HepG2 (cell line): ENCODE results near the gene RNF114. TPM values are rescaled to one million over a fixed set of nuclear protein-coding genes. Genes with fewer than 3 reads are reported as not detected.

Experiments used
- AHR ChIP-seq: IDR thresholded peaks from 2 replicates; pipeline ENCODE4 v1.6.1; 2018; ENCODE audit warnings: missing genetic modification reagents, missing compliant biosample characterization
- BHLHE40 ChIP-seq: IDR thresholded peaks from 2 replicates; pipeline ENCODE4 v1.6.1; 2011; ENCODE audit warnings: low read length, improper control_type of control experiment
- CHD4 ChIP-seq: fragments of 200-600 bp; sonication (generic); IDR thresholded peaks from 2 replicates; pipeline ENCODE4 v1.7.0; 2017; ENCODE audit warnings: mild to moderate bottlenecking, low read length, borderline replicate concordance
- HOXA3 ChIP-seq: sonication (generic); formaldehyde crosslinking; IDR thresholded peaks from 2 replicates; pipeline ENCODE4 v1.5.0; 2020; ENCODE audit warnings: missing genetic modification reagents
- KAT8 ChIP-seq: IDR thresholded peaks from 2 replicates; pipeline ENCODE4 v1.6.1; 2016; ENCODE audit warnings: missing genetic modification reagents, missing compliant biosample characterization
- KDM2A ChIP-seq: sonication (generic); formaldehyde crosslinking; IDR thresholded peaks from 2 replicates; pipeline ENCODE4 v1.4.0; 2020; ENCODE audit warnings: low read depth, missing genetic modification reagents, borderline replicate concordance
- KLF12 ChIP-seq: sonication (generic); formaldehyde crosslinking; IDR thresholded peaks from 2 replicates; pipeline ENCODE4 v1.4.0; 2020; ENCODE audit warnings: missing genetic modification reagents, borderline replicate concordance
- NFYB ChIP-seq: sonication (generic); formaldehyde crosslinking; IDR thresholded peaks from 2 replicates; pipeline ENCODE4 v1.4.0; 2020; ENCODE audit warnings: missing genetic modification reagents
- NR2F6 ChIP-seq, 2 experiments: IDR thresholded peaks; 2 replicates each; pipeline ENCODE4 v1.6.1; 2016; ENCODE audit warnings: antibody characterized with exemption in 1 of 2, mild to moderate bottlenecking in 1 of 2
- REPIN1 ChIP-seq: sonication (generic); formaldehyde crosslinking; IDR thresholded peaks from 2 replicates; pipeline ENCODE4 v1.8.0; 2022; ENCODE audit warnings: missing genetic modification reagents, low read depth, mild to moderate bottlenecking, borderline replicate concordance
- SMC3 ChIP-seq: IDR thresholded peaks from 2 replicates; pipeline ENCODE4 v1.6.1; 2011; ENCODE audit warnings: low read length, improper control_type of control experiment
- SNAPC2 ChIP-seq: sonication (generic); formaldehyde crosslinking; IDR thresholded peaks from 2 replicates; pipeline ENCODE4 v1.8.1; 2022; ENCODE audit warnings: mild to moderate bottlenecking, missing genetic modification reagents
- TFAP4 ChIP-seq: sonication (generic); IDR thresholded peaks from 2 replicates; pipeline ENCODE4 v1.6.1; 2016; ENCODE audit warnings: low read depth, borderline replicate concordance
- UBTF ChIP-seq: sonication (generic); formaldehyde crosslinking; IDR thresholded peaks from 2 replicates; pipeline ENCODE4 v1.4.0; 2020; ENCODE audit warnings: mild to moderate bottlenecking, missing genetic modification reagents
- ZFP91 ChIP-seq: sonication (generic); formaldehyde crosslinking; IDR thresholded peaks from 2 replicates; pipeline ENCODE4 v1.9.0; 2022; ENCODE audit warnings: missing genetic modification reagents, mild to moderate bottlenecking, borderline replicate concordance
- ZNF234 ChIP-seq: sonication (generic); formaldehyde crosslinking; conservative IDR thresholded peaks from 2 replicates; pipeline ENCODE4 v1.5.1; 2020; ENCODE audit warnings: mild to moderate bottlenecking, missing genetic modification reagents
- ZNF331 ChIP-seq: sonication (generic); formaldehyde crosslinking; IDR thresholded peaks from 2 replicates; pipeline ENCODE4 v1.4.0; 2020; ENCODE audit warnings: missing genetic modification reagents
- ZNF580 ChIP-seq: IDR thresholded peaks from 2 replicates; pipeline ENCODE4 v1.6.1; 2016; ENCODE audit warnings: low read depth, borderline replicate concordance
- ZNF782 ChIP-seq: sonication (generic); formaldehyde crosslinking; IDR thresholded peaks from 2 replicates; pipeline ENCODE4 v1.4.0; 2020; ENCODE audit warnings: missing genetic modification reagents, mild to moderate bottlenecking, borderline replicate concordance
- ZNF891 ChIP-seq: sonication (generic); formaldehyde crosslinking; IDR thresholded peaks from 2 replicates; pipeline ENCODE4 v1.5.0; 2020; ENCODE audit warnings: mild to moderate bottlenecking, missing genetic modification reagents
- polyA plus RNA-seq, 8 experiments: library from polyadenylated mRNA; depleted of rRNA in 3 of 8; stranded (reverse) in 7 of 8; unstranded in 1 of 8; fragments of >200 nt; fragmentation: Illumina TruSeq in 4 of 8; extraction: Trizol in 4 of 8; gene quantifications; 2 replicates each; pipeline versions ENCODE4 v1.2.1 to v1.2.3, GENCODE V29; 2011 to 2016; ENCODE audit warnings: low read depth in 4 of 8, missing spikeins in 1 of 8, mixed read lengths in 1 of 8; ENCODE audit not compliant: insufficient read depth in 1 of 8
- total RNA-seq, 5 experiments: library from RNA; depleted of rRNA; stranded (reverse); fragments of >200 nt; fragmentation: Illumina TruSeq; extraction: Trizol; gene quantifications; 2 replicates each; pipeline ENCODE4 v1.2.3, GENCODE V29; 2016; ENCODE audit warnings: low read depth in 1 of 5

RNF114 gene
- total and polyA plus RNA-seq, 2 of the 13 experiments (the other 11 are each of a cell fraction or from before 2014, with no cell fraction given) = 119 to 126 TPM

- TF ChIP-seq BHLHE40 = 0 out of 2 replicates have a peak, but pooled peaks have one; percentile 21
- TF ChIP-seq NR2F6 (IDR thresholded peaks at IDR 0.05) = no peak
- TF ChIP-seq NR2F6 (CRISPR knock-in tag; IDR thresholded peaks at IDR 0.05) = peak; percentile 60; the same call in 1 of the 2 replicates
- peak; percentile 68; the same call in 1 of the 2 replicates for TF ChIP-seq ZNF580 (CRISPR knock-in tag)
- no peak for TF ChIP-seq ZNF782
- peak; percentile 49; the same call in 1 of the 2 replicates for TF ChIP-seq ZNF331
- TF ChIP-seq TFAP4 = peak; percentile 26; the same call in 1 of the 2 replicates
- 0 out of 2 replicates have a peak, but pooled peaks have one; percentile 39 for TF ChIP-seq SNAPC2 (CRISPR knock-in tag)
- peak; percentile 54 for TF ChIP-seq ZFP91 (CRISPR knock-in tag)
- peak; percentile 61; the same call in 1 of the 2 replicates for TF ChIP-seq KLF12 (CRISPR knock-in tag)
- TF ChIP-seq HOXA3 (CRISPR knock-in tag) = peak; percentile 32; the same call in 1 of the 2 replicates
- TF ChIP-seq KAT8 (CRISPR knock-in tag) = peak; percentile 51; the same call in 1 of the 2 replicates
- peak; percentile 23; the same call in 1 of the 2 replicates for TF ChIP-seq REPIN1 (CRISPR knock-in tag)
- 0 out of 2 replicates have a peak, but pooled peaks have one; percentile 42 for TF ChIP-seq ZNF891 (CRISPR knock-in tag)
- TF ChIP-seq SMC3 = peak; percentile 51; the same call in 1 of the 2 replicates
- TF ChIP-seq NFYB (CRISPR knock-in tag) = no peak
- peak; percentile 80 for TF ChIP-seq KDM2A (CRISPR knock-in tag)
- 0 out of 2 replicates have a peak, but pooled peaks have one; percentile 37 for TF ChIP-seq UBTF (CRISPR knock-in tag)
- TF ChIP-seq AHR (CRISPR knock-in tag) = 0 out of 2 replicates have a peak, but pooled peaks have one; percentile 52
- 0 out of 2 replicates have a peak, but pooled peaks have one; percentile 40 for TF ChIP-seq CHD4
- TF ChIP-seq ZNF234 (CRISPR knock-in tag) = no peak
These were observed 29.0 kb downstream of the RNF114 start (continued) for GRCh38 chr20:49964964-49965780.
